ENCODE data around the gene SAMD8.

DNA sequence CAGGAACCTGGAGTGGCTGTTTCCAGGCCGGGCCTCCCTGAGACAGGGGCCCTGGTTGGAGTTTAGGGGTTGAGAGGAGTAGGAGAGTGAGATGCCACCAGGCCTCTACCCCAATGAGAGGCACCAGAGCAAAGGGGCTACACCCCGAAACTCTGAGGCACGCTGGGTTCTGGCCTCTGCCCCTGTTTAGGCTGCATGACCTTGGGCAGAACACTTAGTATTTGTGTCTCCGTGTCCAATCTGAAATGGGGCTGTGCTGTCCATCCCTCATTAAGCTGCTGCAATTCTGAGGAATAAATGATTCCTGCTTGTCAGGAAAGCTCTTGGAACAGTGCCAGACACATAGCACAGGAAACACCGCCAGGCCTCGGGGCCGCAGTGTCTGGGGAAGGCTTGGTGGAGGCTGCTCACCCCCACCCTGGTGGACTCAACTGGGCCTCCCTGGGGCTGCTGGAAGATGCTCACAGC, 40.5 kb upstream of the SAMD8 start:
- no peak for TF ChIP-seq POLR2A (IDR thresholded peaks at IDR 0.05; ENCODE audit: low read depth)
- no peak for TF ChIP-seq EP300 (IDR thresholded peaks at IDR 0.05)
- TF ChIP-seq, protein P1, sequence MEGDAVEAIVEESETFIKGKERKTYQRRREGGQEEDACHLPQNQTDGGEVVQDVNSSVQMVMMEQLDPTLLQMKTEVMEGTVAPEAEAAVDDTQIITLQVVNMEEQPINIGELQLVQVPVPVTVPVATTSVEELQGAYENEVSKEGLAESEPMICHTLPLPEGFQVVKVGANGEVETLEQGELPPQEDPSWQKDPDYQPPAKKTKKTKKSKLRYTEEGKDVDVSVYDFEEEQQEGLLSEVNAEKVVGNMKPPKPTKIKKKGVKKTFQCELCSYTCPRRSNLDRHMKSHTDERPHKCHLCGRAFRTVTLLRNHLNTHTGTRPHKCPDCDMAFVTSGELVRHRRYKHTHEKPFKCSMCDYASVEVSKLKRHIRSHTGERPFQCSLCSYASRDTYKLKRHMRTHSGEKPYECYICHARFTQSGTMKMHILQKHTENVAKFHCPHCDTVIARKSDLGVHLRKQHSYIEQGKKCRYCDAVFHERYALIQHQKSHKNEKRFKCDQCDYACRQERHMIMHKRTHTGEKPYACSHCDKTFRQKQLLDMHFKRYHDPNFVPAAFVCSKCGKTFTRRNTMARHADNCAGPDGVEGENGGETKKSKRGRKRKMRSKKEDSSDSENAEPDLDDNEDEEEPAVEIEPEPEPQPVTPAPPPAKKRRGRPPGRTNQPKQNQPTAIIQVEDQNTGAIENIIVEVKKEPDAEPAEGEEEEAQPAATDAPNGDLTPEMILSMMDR (IDR thresholded peaks at IDR 0.05), result no peak

Measured in esophagus muscularis mucosa (tissue), 4 donors.